Measurements from ENCODE around the gene HERC2. TPM values are rescaled to one million over a fixed set of nuclear protein-coding genes. Genes with fewer than 3 reads are reported as not detected.
"Not testable (repeated sequence)": the region's sequence is repeated elsewhere in the genome, so short reads cannot be mapped to it uniquely, and the experiment has no call there.

The HERC2 gene, protein sequence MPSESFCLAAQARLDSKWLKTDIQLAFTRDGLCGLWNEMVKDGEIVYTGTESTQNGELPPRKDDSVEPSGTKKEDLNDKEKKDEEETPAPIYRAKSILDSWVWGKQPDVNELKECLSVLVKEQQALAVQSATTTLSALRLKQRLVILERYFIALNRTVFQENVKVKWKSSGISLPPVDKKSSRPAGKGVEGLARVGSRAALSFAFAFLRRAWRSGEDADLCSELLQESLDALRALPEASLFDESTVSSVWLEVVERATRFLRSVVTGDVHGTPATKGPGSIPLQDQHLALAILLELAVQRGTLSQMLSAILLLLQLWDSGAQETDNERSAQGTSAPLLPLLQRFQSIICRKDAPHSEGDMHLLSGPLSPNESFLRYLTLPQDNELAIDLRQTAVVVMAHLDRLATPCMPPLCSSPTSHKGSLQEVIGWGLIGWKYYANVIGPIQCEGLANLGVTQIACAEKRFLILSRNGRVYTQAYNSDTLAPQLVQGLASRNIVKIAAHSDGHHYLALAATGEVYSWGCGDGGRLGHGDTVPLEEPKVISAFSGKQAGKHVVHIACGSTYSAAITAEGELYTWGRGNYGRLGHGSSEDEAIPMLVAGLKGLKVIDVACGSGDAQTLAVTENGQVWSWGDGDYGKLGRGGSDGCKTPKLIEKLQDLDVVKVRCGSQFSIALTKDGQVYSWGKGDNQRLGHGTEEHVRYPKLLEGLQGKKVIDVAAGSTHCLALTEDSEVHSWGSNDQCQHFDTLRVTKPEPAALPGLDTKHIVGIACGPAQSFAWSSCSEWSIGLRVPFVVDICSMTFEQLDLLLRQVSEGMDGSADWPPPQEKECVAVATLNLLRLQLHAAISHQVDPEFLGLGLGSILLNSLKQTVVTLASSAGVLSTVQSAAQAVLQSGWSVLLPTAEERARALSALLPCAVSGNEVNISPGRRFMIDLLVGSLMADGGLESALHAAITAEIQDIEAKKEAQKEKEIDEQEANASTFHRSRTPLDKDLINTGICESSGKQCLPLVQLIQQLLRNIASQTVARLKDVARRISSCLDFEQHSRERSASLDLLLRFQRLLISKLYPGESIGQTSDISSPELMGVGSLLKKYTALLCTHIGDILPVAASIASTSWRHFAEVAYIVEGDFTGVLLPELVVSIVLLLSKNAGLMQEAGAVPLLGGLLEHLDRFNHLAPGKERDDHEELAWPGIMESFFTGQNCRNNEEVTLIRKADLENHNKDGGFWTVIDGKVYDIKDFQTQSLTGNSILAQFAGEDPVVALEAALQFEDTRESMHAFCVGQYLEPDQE (N-terminal part only)
- polyA plus RNA-seq, result 10 to 100 TPM; 19.4 to 28.2 TPM

DNA sequence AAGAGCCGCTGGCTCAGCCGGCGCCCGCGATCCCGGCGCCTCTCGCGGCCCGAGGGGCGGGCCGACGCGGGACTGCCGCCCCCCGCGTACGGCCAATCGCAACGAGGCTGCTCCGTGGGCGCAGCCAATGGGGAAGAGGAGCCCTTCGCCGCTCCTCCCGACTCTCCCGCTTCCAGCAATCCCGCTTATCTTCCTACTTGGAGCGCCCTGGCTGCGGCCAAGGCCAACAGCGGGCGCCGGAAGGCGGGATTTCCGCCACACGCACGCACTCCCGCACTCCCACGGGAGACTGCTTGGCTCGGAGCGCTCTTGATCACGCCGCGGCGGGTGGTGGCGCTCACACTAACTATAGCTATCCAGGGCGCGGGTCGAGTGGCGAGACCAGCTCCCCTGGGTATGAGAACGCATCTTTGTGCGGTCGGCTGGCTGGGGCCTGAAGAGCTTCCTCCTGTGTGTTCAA is at the start of gene HERC2:
Gene HERC2 (minus strand): TSS at position 51 of the 460 bp plus-strand sequence. CDS start 746 bp downstream, outside the sequence.
- H3K36me3 ChIP-seq (ENCODE audit: control insufficient read depth in 2 of 2, insufficient read depth in 2 of 2, low read length in 1 of 2); H3K27me3 ChIP-seq (ENCODE audit: control insufficient read depth in 1 of 2, insufficient read depth in 2 of 2, low read length in 2 of 2); H3K4me1 ChIP-seq (ENCODE audit: control insufficient read depth in 2 of 2, insufficient read depth in 2 of 2, low read length in 1 of 2); H3K9me3 ChIP-seq (ENCODE audit: control insufficient read depth in 2 of 2, insufficient read depth in 1 of 2, low read depth in 1 of 2, low read length in 1 of 2); H3K27ac ChIP-seq (ENCODE audit: low read depth in 2 of 2, low read length in 1 of 2): not testable (repeated sequence)
- no CpG with 5 or more reads among the region's 52 CpGs for WGBS, 2 donors
- H3K4me3 ChIP-seq (ENCODE audit: low read depth in 1 of 2, low read length in 2 of 2), result peak within 1 kb of the TSS in 1 of 2 donors; percentile 39

DNA sequence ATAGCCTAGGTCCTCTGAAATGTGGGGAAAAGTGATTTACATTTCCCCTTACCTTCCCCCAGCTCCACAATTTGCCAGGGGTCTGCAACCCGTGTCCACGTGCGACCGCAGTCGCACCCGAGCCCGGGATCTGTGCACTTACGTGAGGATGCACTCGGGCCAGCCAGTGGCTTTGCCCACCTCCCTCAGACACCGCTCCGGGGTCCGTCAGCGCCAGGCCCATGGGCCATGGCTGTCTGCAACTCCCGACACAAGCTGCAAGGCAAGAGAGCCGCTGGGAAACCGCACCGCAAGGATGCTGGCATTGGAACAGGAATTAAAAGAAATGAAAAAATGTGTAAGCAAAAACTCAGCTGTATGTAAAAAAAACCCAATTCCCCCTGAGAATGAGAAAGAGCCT is 43.5 kb upstream of the HERC2 start:
- 92 to 95% methylated on average over 7 to 12 of the region's 17 CpGs for WGBS, 2 donors
- not testable (repeated sequence) for H3K27ac ChIP-seq (ENCODE audit: low read depth in 2 of 2, low read length in 1 of 2); H3K27me3 ChIP-seq (ENCODE audit: control insufficient read depth in 1 of 2, insufficient read depth in 2 of 2, low read length in 2 of 2); H3K36me3 ChIP-seq (ENCODE audit: control insufficient read depth in 2 of 2, insufficient read depth in 2 of 2, low read length in 1 of 2); H3K4me1 ChIP-seq (ENCODE audit: control insufficient read depth in 2 of 2, insufficient read depth in 2 of 2, low read length in 1 of 2); H3K9me3 ChIP-seq (ENCODE audit: control insufficient read depth in 2 of 2, insufficient read depth in 1 of 2, low read depth in 1 of 2, low read length in 1 of 2); H3K4me3 ChIP-seq (ENCODE audit: low read depth in 1 of 2, low read length in 2 of 2)

DNA sequence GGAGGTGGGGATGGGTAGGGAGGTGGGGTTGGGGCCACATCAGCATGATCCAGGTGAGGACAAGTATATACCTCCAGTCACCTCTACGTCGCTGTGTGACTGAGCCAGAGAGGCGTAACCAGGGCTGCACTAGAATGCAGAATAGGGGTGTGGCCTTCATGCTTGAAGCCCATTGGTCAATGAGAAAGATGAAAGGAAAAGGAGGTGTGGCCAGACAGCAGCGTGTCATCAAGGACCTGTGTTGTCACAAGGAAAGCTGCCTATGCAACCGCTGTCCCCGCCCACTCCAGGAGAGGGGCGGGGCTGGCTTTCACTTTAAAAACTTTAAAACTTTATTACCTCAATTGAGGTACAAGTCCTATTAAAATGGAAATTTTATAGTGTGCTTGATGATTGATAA is 36.0 kb upstream of the HERC2 start, which contains the start of gene GOLGA6L24:
Gene GOLGA6L24 (minus strand): TSS at position 101 of the 400 bp plus-strand sequence. CDS start 61 bp downstream, at position 40.
- WGBS, 2 donors, result no CpG with 5 or more reads among the region's 7 CpGs
- not testable (repeated sequence) for H3K4me3 ChIP-seq (ENCODE audit: low read depth in 1 of 2, low read length in 2 of 2); H3K9me3 ChIP-seq (ENCODE audit: control insufficient read depth in 2 of 2, insufficient read depth in 1 of 2, low read depth in 1 of 2, low read length in 1 of 2); H3K36me3 ChIP-seq (ENCODE audit: control insufficient read depth in 2 of 2, insufficient read depth in 2 of 2, low read length in 1 of 2); H3K4me1 ChIP-seq (ENCODE audit: control insufficient read depth in 2 of 2, insufficient read depth in 2 of 2, low read length in 1 of 2); H3K27me3 ChIP-seq (ENCODE audit: control insufficient read depth in 1 of 2, insufficient read depth in 2 of 2, low read length in 2 of 2); H3K27ac ChIP-seq (ENCODE audit: low read depth in 2 of 2, low read length in 1 of 2)

GRCh38 chr15:28321358-28322078 is 461 bp downstream of the HERC2 start:
- H3K27ac ChIP-seq (ENCODE audit: low read depth in 2 of 2, low read length in 1 of 2); H3K27me3 ChIP-seq (ENCODE audit: control insufficient read depth in 1 of 2, insufficient read depth in 2 of 2, low read length in 2 of 2); H3K9me3 ChIP-seq (ENCODE audit: control insufficient read depth in 2 of 2, insufficient read depth in 1 of 2, low read depth in 1 of 2, low read length in 1 of 2); H3K36me3 ChIP-seq (ENCODE audit: control insufficient read depth in 2 of 2, insufficient read depth in 2 of 2, low read length in 1 of 2); H3K4me1 ChIP-seq (ENCODE audit: control insufficient read depth in 2 of 2, insufficient read depth in 2 of 2, low read length in 1 of 2): not testable (repeated sequence)
- peak overlapping the region in 1 of 2 donors; percentile 39 for H3K4me3 ChIP-seq (ENCODE audit: low read depth in 1 of 2, low read length in 2 of 2)
- 0% methylated on average over 7 to 14 of the region's 39 CpGs for WGBS, 2 donors

DNA sequence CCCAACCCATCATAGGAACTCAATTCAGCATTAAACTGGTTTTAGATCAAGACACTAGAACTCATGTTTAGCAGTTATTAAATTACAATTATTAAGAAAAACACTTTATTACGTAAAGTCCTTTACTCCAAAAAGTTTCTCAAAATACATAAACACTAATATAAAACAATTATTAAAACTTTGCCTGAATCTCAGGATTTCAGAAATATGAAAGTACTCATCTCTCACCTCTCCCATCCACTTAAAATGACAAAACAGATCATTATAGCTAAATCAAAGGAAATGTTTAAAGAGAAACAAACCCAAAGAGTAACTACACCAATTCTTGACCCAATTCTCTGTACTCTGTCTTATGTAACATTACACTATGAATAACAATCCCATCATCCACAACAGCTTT is 2.3 kb downstream of the HERC2 start:
- not testable (repeated sequence) for H3K27me3 ChIP-seq (ENCODE audit: control insufficient read depth in 1 of 2, insufficient read depth in 2 of 2, low read length in 2 of 2); H3K9me3 ChIP-seq (ENCODE audit: control insufficient read depth in 2 of 2, insufficient read depth in 1 of 2, low read depth in 1 of 2, low read length in 1 of 2); H3K27ac ChIP-seq (ENCODE audit: low read depth in 2 of 2, low read length in 1 of 2); H3K36me3 ChIP-seq (ENCODE audit: control insufficient read depth in 2 of 2, insufficient read depth in 2 of 2, low read length in 1 of 2); H3K4me1 ChIP-seq (ENCODE audit: control insufficient read depth in 2 of 2, insufficient read depth in 2 of 2, low read length in 1 of 2); H3K4me3 ChIP-seq (ENCODE audit: low read depth in 1 of 2, low read length in 2 of 2)
- 97 to 100% methylated on average over 1 of the region's 1 CpG for WGBS, 2 donors

DNA sequence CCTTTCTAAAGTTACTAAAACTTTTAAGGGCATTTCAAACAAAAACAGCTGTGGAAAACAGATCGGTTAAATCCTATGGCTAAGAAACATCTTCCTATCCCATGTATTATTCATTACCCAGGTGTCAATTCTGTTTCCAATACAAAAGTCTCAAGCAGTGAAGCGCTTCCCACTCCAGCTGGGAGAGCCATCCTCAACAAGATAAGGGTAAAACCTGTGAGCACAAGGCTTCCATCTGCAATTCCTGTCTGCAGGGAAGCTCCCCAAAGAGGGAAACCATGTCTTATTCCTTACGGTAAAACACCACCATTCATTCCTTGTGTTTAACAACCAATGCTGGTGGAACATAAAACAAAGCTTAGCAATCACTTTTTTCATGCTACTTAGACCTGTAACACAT is 3.2 kb downstream of the HERC2 start:
- not testable (repeated sequence) for H3K9me3 ChIP-seq (ENCODE audit: control insufficient read depth in 2 of 2, insufficient read depth in 1 of 2, low read depth in 1 of 2, low read length in 1 of 2); H3K27ac ChIP-seq (ENCODE audit: low read depth in 2 of 2, low read length in 1 of 2); H3K4me1 ChIP-seq (ENCODE audit: control insufficient read depth in 2 of 2, insufficient read depth in 2 of 2, low read length in 1 of 2); H3K36me3 ChIP-seq (ENCODE audit: control insufficient read depth in 2 of 2, insufficient read depth in 2 of 2, low read length in 1 of 2); H3K27me3 ChIP-seq (ENCODE audit: control insufficient read depth in 1 of 2, insufficient read depth in 2 of 2, low read length in 2 of 2); H3K4me3 ChIP-seq (ENCODE audit: low read depth in 1 of 2, low read length in 2 of 2)
- WGBS, 2 donors, result 78 to 82% methylated on average over 1 of the region's 3 CpGs

- H3K4me3 ChIP-seq (ENCODE audit: low read depth in 1 of 2, low read length in 2 of 2); H3K36me3 ChIP-seq (ENCODE audit: control insufficient read depth in 2 of 2, insufficient read depth in 2 of 2, low read length in 1 of 2); H3K4me1 ChIP-seq (ENCODE audit: control insufficient read depth in 2 of 2, insufficient read depth in 2 of 2, low read length in 1 of 2); H3K27me3 ChIP-seq (ENCODE audit: control insufficient read depth in 1 of 2, insufficient read depth in 2 of 2, low read length in 2 of 2); H3K27ac ChIP-seq (ENCODE audit: low read depth in 2 of 2, low read length in 1 of 2); H3K9me3 ChIP-seq (ENCODE audit: control insufficient read depth in 2 of 2, insufficient read depth in 1 of 2, low read depth in 1 of 2, low read length in 1 of 2): not testable (repeated sequence)
- 88 to 90% methylated on average over 13 of the region's 13 CpGs for WGBS, 2 donors
These were observed 3.9 kb downstream of the HERC2 start for GRCh38 chr15:28318122-28318521.

- not testable (repeated sequence) for H3K27ac ChIP-seq (ENCODE audit: low read depth in 2 of 2, low read length in 1 of 2); H3K9me3 ChIP-seq (ENCODE audit: control insufficient read depth in 2 of 2, insufficient read depth in 1 of 2, low read depth in 1 of 2, low read length in 1 of 2); H3K36me3 ChIP-seq (ENCODE audit: control insufficient read depth in 2 of 2, insufficient read depth in 2 of 2, low read length in 1 of 2); H3K4me1 ChIP-seq (ENCODE audit: control insufficient read depth in 2 of 2, insufficient read depth in 2 of 2, low read length in 1 of 2); H3K4me3 ChIP-seq (ENCODE audit: low read depth in 1 of 2, low read length in 2 of 2); H3K27me3 ChIP-seq (ENCODE audit: control insufficient read depth in 1 of 2, insufficient read depth in 2 of 2, low read length in 2 of 2)
- 94 to 96% methylated on average over 7 of the region's 7 CpGs for WGBS, 2 donors
These were observed 5.0 kb downstream of the HERC2 start for GRCh38 chr15:28316958-28317357.

DNA sequence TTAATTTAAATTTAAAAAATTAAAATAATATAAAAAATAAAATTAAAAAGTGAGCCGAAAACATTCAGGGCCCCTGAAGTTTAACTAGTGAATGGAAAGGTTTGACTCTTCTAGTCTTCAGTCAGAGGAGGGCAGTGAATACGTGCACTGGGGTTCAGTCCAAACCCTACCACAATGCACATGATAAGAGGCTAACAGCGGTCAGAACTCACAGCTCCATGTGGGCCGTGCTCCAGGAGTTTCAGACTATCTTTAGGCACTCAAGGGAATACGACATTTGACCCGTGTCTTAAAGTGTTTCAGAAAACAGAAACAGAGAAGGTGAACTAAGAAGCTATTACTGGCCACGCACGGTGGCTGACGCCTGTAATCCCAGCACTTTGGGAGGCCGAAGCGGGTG is 11.5 kb downstream of the HERC2 start:
- H3K27ac ChIP-seq (ENCODE audit: low read depth in 2 of 2, low read length in 1 of 2); H3K27me3 ChIP-seq (ENCODE audit: control insufficient read depth in 1 of 2, insufficient read depth in 2 of 2, low read length in 2 of 2); H3K4me1 ChIP-seq (ENCODE audit: control insufficient read depth in 2 of 2, insufficient read depth in 2 of 2, low read length in 1 of 2); H3K4me3 ChIP-seq (ENCODE audit: low read depth in 1 of 2, low read length in 2 of 2); H3K9me3 ChIP-seq (ENCODE audit: control insufficient read depth in 2 of 2, insufficient read depth in 1 of 2, low read depth in 1 of 2, low read length in 1 of 2); H3K36me3 ChIP-seq (ENCODE audit: control insufficient read depth in 2 of 2, insufficient read depth in 2 of 2, low read length in 1 of 2): not testable (repeated sequence)
- WGBS, 2 donors, result 87 to 88% methylated on average over 10 to 11 of the region's 11 CpGs
